Stimulated activated CD8-positive, alpha-beta memory T cell treated with anti-CD3 and anti-CD28 coated beads, Interleukin-12 subunit alpha, Interleukin-12 subunit beta, amount 100 ng/mL, for 24 hours (primary cell): Measurements from ENCODE around the gene OXCT1.
"Not testable (repeated sequence)": the region's sequence is repeated elsewhere in the genome, so short reads cannot be mapped to it uniquely, and the experiment has no call there.

Source experiments
- DNase-seq: peaks from one replicate; pipeline ENCODE4 v3.0.0-alpha.2; 2020; ENCODE audit errors: extremely low read depth

Gene OXCT1

GRCh38 chr5:41773799-41774198 is 96.4 kb downstream of the OXCT1 start:
- DNase-seq = no peak

- DNase-seq = no peak
These were observed 97.3 kb downstream of the OXCT1 start for GRCh38 chr5:41772785-41773442.

GRCh38 chr5:41772056-41772455 is 98.2 kb downstream of the OXCT1 start:
- no peak for DNase-seq

- no peak for DNase-seq
These were observed 99.4 kb downstream of the OXCT1 start for GRCh38 chr5:41770799-41771198.

DNA sequence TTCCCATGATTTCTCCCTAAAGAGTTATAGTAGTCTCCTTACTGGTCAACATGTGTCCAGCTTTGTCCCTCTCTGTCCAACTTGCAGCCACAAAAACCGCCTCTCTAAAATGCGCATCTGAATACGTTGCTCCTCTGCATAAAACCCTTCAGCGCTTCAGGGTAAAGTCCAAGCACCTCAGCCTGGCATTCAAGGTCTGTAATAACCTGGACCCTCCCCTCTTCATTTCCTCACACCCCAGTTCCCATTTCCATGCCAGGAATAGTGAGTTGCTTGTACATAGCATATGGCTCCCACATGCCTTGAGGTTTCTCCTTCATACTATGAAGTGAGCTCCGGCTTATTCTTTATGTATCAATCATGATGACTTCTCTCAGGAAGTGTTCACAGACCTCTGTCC is 101.5 kb downstream of the OXCT1 start:
- no peak for DNase-seq

DNA sequence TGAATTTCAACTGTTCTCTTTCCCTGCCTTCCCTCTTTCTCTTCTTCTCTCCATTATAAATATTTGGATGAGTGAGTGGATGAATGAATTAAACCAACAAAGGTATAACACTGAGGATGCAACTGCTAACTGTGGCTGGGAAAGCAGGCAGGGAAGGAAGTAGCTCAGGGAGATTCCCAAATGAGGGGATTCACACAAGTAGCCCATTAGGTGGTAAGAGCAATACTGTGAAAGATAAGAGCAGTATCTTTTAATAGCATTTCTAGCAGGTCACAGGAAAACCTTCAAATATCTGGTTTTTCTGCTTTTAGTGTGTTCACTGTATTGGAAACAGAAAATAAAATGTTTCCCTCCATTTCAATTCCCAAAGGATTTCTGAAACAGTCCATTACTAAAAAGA is 105.6 kb downstream of the OXCT1 start:
- DNase-seq = no peak

DNA sequence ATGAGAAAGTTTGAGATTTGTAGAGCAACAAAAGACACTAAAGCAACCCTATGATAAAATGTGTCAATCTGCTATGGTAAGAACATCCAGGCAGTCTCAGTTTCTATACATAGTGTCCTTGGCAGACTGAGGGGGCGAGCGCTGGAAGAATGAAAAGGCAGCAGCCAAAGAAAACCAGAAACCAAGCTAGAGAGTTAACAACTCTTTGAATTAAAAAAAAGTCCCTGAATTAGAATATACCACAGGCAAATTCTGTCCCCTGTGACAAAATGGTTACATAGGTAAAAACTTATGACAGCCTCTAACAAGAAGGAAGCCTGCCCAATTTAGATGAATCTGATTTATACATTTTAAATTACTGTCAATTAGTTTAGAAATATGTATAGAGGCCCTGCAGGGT is 106.7 kb downstream of the OXCT1 start:
- DNase-seq = no peak

DNA sequence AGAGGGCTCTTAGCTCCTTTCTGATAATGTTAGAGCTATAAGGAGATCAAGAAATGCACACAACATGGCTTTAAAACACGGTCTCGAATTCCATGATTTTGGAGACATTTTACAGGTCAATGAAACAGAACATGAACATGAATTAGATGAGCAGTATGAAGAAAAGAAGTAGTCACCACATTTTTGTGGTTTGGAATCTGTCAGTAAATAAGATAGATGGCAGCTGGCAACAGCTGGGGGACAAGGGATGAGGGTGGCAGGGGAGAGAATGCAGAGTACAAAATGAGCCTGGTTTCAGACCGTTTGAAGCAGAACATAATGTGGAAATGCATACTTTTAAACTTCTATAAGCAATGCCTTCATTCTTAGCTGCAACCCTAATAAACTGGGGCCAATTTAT is 107.1 kb downstream of the OXCT1 start:
- DNase-seq = no peak

DNA sequence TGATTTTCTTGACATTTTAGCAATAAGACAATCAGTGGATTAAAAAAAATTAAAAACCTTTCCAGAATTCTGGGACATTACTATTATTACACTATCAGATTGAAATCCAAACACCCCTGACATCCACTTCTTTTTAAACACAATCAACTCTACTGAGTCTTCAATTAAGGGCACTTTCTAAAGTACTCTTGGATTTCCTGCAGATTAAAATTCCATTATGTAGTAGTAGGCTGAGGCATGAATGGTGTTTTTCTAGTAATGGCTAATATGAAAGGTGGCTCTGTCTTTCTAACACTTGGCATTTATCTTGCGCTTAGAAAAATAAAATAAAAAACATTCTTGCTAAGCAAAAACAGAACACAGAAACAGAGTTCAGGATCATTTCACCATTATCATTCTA is 107.8 kb downstream of the OXCT1 start:
- no peak for DNase-seq

DNA sequence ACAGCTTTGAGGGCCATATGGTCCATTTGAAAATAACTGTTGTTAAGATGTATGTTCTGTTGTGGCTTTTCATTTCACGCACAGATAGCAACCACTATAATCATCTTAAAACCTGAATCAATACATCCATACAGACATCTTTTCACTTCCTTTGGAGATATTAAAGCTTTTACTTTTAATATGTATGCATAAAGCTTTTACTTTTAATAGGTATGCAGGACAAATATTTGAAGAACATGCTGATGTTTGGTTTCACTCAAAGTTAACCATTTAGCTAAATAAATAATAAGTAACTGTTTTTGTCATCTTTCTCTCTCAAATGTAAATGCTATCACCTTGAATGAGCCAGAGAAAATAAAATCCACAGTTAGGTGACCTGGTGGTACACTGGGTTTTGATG is 108.6 kb downstream of the OXCT1 start:
- no peak for DNase-seq

GRCh38 chr5:41755705-41756104 is 114.5 kb downstream of the OXCT1 start:
- no peak for DNase-seq

GRCh38 chr5:41754857-41755256 is 115.4 kb downstream of the OXCT1 start:
- no peak for DNase-seq

DNA sequence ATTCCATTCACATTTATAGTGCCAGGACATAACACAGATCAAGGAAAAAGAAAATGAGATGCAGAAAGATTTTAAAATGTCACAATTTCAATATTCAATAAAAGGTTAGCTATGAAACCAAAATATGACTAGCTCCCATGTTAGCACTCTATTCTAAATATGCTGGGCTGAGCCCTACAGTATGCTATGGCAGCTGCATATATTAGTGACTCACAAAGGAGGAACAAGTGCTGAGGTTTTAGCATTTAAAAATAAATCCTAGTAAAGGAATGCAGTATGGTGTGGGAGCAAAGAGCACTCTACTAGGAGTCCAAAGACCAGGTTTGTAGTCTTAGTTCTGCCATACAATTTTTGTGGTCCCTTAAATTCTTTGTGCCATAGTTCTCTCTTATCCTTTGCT is 118.4 kb downstream of the OXCT1 start:
- no peak for DNase-seq

- DNase-seq = peak; percentile 7
These were observed 121.6 kb downstream of the OXCT1 start for GRCh38 chr5:41748631-41749030.

DNA sequence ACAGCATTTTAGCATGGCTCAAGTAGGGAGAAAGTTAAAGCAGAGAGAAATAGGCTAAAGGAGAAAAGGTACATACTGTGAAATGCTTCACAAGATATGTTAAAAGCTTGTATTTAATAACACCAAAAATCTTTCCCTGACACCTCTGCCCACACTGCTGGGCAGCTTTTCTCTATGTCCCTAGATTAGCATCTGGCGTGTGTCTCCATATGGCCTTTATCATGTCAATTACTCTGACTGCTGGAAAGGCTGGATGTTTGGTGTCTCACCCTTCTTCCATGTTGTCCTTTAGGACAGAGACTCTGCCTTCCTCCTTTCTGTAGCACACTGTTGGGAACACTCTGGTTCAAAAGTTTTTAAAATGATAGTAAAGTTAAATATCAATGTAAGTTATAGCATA is 122.5 kb downstream of the OXCT1 start:
- DNase-seq = no peak

- DNase-seq = no peak
These were observed 122.9 kb downstream of the OXCT1 start for GRCh38 chr5:41747301-41747700.

DNA sequence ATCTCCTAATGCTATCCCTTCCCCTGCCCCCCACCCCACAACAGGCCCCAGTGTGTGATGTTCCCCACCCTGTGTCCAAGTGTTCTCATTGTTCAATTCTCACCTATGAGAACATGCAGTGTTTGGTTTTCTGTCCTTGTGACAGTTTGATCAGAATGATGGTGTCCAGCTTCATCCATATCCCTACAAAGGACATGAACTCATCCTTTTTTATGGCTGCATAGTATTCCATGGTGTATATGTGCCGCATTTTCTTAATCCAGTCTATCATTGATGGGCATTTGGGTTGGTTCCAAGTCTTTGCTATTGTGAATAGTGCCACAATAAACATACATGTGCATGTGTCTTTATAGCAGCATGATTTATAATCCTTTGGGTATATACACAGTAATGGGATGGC is 127.6 kb downstream of the OXCT1 start:
- DNase-seq = not testable (repeated sequence)

- DNase-seq = no peak
These were observed 131.4 kb downstream of the OXCT1 start for GRCh38 chr5:41738710-41739354.

GRCh38 chr5:41736641-41737040 is 133.6 kb downstream of the OXCT1 start:
- DNase-seq = no peak

- DNase-seq = no peak
These were observed 135.0 kb downstream of the OXCT1 start for GRCh38 chr5:41735213-41735612.

DNA sequence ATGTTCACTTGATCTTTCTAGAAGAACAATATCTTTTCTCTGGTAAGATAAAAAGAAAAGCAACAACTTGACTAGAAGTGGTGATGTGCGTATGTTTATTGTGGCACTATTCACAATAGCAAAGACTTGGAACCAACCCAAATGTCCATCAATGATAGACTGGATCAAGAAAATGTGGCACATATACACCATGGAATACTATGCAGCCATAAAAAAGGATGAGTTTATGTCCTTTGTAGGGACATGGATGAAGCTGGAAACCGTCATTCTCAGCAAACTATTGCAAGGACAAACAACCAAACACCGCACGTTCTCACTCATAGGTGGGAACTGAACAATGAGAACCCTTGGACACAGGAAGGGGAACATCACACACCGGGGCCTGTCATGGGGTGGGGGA is 140.8 kb downstream of the OXCT1 start:
- DNase-seq = not testable (repeated sequence)

GRCh38 chr5:41728281-41728680 is 141.9 kb downstream of the OXCT1 start:
- no peak for DNase-seq

DNA sequence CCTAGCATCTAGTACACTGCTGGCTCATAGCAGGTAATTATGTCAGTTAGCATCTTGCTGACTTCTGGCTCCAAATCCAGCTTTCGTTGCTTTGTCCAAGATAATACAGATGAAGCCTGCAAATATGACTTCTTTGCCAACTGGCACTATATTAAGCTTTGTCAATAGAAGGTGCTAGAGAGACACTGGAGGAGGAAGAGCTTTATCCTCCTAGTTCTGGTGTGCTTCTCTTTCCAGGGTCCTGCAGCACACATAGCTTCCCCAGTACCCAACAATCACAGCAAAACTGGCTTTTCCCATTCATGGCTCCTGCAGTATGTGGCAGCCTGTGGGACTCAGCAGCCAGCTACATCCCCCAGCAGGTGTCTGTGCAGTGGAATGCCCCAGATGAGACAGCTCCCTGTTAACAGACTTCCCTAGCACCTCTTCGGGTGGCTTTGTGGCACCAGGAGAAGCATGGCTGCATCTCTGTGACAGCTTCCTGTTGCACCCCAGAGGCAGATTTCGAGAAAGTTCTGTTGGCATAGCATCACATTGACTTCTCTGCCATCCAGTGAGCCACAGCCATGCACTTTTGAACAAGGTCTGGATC is 147.8 kb downstream of the OXCT1 start:
- DNase-seq = no peak
